ENCODE results near the gene TMEM123.

Gene TMEM123

DNA sequence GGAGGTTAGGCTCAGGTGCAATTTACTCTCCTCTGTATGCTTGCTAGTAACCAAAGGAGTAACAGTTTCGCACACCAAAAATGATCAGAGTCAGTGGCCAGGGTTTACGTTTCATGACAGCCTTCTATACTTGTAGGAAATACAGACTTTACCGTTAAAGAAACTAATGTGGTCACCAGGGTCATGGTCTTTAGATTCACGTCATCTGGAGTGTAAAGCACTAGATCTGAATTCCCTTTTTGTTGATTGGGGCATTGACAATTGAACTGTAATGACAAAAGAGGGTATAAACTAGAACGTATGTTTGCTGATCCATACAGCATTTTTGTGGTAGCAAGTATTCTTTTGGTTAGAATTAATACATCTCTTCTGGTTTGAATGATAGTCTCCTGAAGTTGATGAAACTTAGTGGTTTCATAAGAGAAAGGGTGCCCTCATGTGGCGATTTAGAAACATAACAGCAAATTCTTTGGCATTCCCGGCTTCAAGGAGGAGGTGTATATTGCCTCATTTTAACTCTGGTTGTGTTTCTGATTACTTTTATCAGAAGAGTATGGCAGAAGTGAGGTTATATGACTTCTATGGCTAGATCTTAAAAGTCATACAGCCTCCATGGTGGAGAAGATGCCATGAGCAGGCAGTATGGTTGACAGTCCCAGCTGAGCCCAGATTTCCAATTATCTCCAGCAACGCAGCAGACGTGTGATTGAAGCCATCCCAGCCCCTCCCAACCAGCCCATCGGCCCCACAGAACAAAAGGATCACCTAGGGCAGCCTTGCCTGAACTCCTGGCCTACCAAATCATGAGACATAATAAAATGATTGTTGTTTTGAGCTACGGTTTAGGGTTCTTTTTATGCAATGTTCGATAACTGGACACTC is 42.8 kb upstream of the TMEM123 start:
- no peak for TF ChIP-seq ZBTB7A (IDR thresholded peaks at IDR 0.05; ENCODE audit: low read depth)
- peak; percentile 84 for TF ChIP-seq RAD21 (IDR thresholded peaks at IDR 0.05; ENCODE audit: low read depth)
- TF ChIP-seq CEBPB (IDR thresholded peaks at IDR 0.05), result peak; percentile 33; the same call in 1 of the 2 replicates
- TF ChIP-seq, protein P1, sequence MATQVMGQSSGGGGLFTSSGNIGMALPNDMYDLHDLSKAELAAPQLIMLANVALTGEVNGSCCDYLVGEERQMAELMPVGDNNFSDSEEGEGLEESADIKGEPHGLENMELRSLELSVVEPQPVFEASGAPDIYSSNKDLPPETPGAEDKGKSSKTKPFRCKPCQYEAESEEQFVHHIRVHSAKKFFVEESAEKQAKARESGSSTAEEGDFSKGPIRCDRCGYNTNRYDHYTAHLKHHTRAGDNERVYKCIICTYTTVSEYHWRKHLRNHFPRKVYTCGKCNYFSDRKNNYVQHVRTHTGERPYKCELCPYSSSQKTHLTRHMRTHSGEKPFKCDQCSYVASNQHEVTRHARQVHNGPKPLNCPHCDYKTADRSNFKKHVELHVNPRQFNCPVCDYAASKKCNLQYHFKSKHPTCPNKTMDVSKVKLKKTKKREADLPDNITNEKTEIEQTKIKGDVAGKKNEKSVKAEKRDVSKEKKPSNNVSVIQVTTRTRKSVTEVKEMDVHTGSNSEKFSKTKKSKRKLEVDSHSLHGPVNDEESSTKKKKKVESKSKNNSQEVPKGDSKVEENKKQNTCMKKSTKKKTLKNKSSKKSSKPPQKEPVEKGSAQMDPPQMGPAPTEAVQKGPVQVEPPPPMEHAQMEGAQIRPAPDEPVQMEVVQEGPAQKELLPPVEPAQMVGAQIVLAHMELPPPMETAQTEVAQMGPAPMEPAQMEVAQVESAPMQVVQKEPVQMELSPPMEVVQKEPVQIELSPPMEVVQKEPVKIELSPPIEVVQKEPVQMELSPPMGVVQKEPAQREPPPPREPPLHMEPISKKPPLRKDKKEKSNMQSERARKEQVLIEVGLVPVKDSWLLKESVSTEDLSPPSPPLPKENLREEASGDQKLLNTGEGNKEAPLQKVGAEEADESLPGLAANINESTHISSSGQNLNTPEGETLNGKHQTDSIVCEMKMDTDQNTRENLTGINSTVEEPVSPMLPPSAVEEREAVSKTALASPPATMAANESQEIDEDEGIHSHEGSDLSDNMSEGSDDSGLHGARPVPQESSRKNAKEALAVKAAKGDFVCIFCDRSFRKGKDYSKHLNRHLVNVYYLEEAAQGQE (IDR thresholded peaks at IDR 0.05; ENCODE audit: low read depth), result no peak

DNA sequence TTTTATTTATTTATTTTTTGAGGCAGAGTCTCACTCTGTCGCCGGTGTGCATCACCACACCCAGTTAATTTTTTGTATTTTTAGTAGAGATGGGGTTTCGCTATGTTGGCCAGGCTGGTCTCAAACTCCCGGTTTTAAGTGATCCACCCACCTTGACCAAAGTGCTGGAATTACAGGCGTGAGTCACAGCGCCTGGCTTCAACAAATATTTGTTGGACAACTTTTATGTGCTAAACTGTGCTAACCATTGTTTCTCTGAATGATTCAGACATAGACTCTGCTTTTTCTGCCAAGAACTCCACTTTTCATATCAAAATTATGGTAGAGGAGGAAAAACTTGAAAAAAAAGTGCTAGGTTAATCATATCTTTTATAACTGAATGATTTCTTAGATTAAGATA is 41.7 kb upstream of the TMEM123 start:
- TF ChIP-seq, protein P2, sequence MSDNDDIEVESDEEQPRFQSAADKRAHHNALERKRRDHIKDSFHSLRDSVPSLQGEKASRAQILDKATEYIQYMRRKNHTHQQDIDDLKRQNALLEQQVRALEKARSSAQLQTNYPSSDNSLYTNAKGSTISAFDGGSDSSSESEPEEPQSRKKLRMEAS (IDR thresholded peaks at IDR 0.05), result no peak
- TF ChIP-seq YY1 (IDR thresholded peaks at IDR 0.05; ENCODE audit: low read depth), result no peak
- TF ChIP-seq, protein P3, sequence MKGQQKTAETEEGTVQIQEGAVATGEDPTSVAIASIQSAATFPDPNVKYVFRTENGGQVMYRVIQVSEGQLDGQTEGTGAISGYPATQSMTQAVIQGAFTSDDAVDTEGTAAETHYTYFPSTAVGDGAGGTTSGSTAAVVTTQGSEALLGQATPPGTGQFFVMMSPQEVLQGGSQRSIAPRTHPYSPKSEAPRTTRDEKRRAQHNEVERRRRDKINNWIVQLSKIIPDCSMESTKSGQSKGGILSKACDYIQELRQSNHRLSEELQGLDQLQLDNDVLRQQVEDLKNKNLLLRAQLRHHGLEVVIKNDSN (IDR thresholded peaks at IDR 0.05), result no peak
- peak; percentile 39; the same call in 1 of the 2 replicates for TF ChIP-seq NFIC (IDR thresholded peaks at IDR 0.05)
- no peak for TF ChIP-seq RAD21 (IDR thresholded peaks at IDR 0.05; ENCODE audit: low read depth)

DNA sequence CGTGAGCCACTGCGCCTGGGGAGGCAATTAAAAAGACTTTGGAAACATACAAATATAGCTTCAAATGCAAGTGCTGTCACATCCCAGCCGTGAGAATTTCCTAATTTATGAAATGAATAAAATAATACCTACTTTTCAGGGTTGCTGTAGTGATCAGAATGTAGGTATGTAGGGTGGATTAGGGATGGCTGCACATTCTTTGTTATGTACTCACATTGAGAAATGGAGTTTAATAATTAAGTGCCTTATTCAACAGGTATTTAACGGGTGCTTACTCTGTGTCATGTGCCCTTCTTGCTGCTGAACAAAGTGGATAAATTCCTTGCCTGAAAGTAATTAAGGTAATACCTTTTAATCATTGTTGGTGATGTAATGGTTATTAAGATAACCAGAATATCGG is 41.0 kb upstream of the TMEM123 start:
- TF ChIP-seq TCF12 (IDR thresholded peaks at IDR 0.05; ENCODE audit: low read depth) (no peak), CREB1 (IDR thresholded peaks at IDR 0.05; ENCODE audit: low read depth) (no peak), CEBPB (IDR thresholded peaks at IDR 0.05) (no peak), NFIC (IDR thresholded peaks at IDR 0.05) (no peak), YY1 (IDR thresholded peaks at IDR 0.05; ENCODE audit: low read depth) (no peak), TAF1 (IDR thresholded peaks at IDR 0.05; ENCODE audit: low read depth) (no peak), TEAD4 (IDR thresholded peaks at IDR 0.05) (no peak)
- TF ChIP-seq, protein P2 (IDR thresholded peaks at IDR 0.05), result no peak
- TF ChIP-seq, protein P3 (IDR thresholded peaks at IDR 0.05), result no peak

DNA sequence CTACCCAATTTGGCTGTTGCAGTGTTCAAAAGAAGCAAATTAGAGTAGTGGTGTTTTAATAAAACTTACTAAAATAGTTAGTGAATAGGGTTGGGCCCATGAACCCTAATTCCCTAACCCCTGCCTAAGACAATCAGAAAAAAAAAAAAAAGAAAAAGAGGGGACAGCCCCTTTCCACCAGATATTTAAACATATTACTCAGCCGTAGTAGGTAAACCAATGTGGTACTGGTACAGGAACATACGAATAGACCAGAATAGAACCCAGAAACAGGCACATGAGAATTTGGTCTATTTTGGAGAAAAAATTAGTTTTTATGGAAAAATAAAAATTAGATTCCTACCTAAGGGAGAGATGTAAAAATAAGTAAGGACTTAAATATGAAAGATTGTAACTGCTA is 39.4 kb upstream of the TMEM123 start:
- TF ChIP-seq ZBTB7A (IDR thresholded peaks at IDR 0.05; ENCODE audit: low read depth) (no peak), TAF1 (IDR thresholded peaks at IDR 0.05; ENCODE audit: low read depth) (no peak), YY1 (IDR thresholded peaks at IDR 0.05; ENCODE audit: low read depth) (no peak), NFIC (IDR thresholded peaks at IDR 0.05) (no peak), TCF12 (IDR thresholded peaks at IDR 0.05; ENCODE audit: low read depth) (no peak), EGR1 (IDR thresholded peaks at IDR 0.05) (no peak), RAD21 (IDR thresholded peaks at IDR 0.05; ENCODE audit: low read depth) (no peak), CEBPB (IDR thresholded peaks at IDR 0.05) (no peak), FOXM1 (IDR thresholded peaks at IDR 0.05; ENCODE audit: borderline replicate concordance, low read depth) (no peak), TEAD4 (IDR thresholded peaks at IDR 0.05) (no peak), CREB1 (IDR thresholded peaks at IDR 0.05; ENCODE audit: low read depth) (no peak)
- TF ChIP-seq, protein P2 (IDR thresholded peaks at IDR 0.05), result no peak
- TF ChIP-seq, protein P3 (IDR thresholded peaks at IDR 0.05), result no peak

DNA sequence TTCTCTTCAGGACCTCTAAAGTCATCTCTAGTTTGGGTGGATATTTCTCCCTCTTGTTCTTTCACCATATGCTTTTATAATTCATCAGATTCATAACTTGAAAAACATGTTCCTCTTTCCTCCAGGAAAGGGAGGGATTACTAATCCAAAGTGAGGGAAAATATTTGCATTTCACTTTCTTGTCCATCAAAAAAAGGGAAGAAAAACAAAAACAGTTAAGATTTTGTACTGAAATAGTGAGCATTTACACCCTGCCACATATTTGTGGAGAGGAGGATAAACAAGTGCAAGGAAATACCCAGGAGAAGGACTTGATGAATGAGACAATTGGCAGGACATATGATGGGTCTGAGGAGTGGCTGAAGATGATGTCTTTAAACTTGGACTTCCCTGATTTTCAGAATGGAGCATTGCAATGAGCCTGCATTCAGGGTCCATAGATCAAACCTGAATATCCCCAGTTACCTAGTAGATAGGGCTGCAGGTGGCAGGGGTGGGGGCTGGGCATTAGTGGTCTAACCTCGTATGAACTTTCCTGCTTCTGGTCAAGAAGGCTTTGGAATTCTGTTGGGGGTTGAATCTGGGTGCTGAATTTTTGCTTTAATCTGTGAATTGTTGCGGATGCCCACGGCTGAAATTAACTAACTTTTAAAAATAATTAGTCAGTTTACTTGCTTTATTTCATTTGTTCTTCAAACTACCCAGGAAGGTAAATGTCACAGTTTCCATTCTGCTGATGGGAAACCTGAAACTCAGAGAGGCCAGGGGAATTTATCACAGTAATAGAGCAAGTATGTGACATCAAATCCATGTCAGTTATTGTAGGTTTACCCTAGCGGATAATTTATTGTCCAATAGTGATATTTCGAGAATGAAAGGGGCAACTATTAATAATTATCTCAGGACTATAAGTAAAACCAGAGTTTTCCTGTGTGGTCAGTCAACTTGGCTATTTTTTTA is 36.9 kb upstream of the TMEM123 start:
- TF ChIP-seq NFIC (IDR thresholded peaks at IDR 0.05) (no peak), EP300 (IDR thresholded peaks at IDR 0.05; ENCODE audit: borderline replicate concordance) (no peak), TEAD4 (IDR thresholded peaks at IDR 0.05) (no peak), TAF1 (IDR thresholded peaks at IDR 0.05; ENCODE audit: low read depth) (no peak), TCF12 (IDR thresholded peaks at IDR 0.05; ENCODE audit: low read depth) (no peak), CEBPB (IDR thresholded peaks at IDR 0.05) (no peak), YY1 (IDR thresholded peaks at IDR 0.05; ENCODE audit: low read depth) (no peak), EGR1 (IDR thresholded peaks at IDR 0.05) (no peak), ZBTB7A (IDR thresholded peaks at IDR 0.05; ENCODE audit: low read depth) (no peak), RAD21 (IDR thresholded peaks at IDR 0.05; ENCODE audit: low read depth) (no peak)
- TF ChIP-seq, protein P2 (IDR thresholded peaks at IDR 0.05), result no peak
- TF ChIP-seq, protein P1 (IDR thresholded peaks at IDR 0.05; ENCODE audit: low read depth), result no peak

All from Ishikawa (cell line).